SH-SY5Y (cell line): ENCODE measurements around the gene ZNF135.

Experiments used
- GATA2 ChIP-seq: IDR thresholded peaks from 2 replicates; pipeline ENCODE4 v1.6.1; 2011; ENCODE audit warnings: mild to moderate bottlenecking, low read depth, low read length
- GATA3 ChIP-seq: IDR thresholded peaks from 2 replicates; pipeline ENCODE4 v1.6.1; 2011; ENCODE audit warnings: low read depth, mild to moderate bottlenecking, low read length, moderate library complexity

DNA sequence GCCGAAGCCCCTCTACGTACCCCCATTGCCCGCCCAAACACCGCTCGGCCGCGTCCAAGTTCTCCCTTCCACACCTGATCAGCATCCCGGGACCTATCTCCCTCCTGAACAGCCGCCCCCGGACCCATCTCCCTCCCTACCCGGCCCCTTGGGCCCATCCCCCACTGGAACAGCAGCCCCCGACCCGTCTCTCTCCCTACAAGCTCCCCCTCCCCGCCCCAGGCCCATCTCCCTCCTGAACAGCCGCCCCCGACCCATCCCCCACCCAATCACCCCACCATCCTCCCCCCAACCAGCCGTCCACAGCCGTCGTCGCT is 24.6 kb upstream of the ZNF135 start:
- TF ChIP-seq GATA2 (no peak), GATA3 (no peak)
